Skeletal muscle tissue (tissue), 4 donors: ENCODE data around the gene MGARP. TPM values are rescaled to one million over a fixed set of nuclear protein-coding genes. Genes with fewer than 3 reads are reported as not detected.
"Not testable (repeated sequence)": the region's sequence is repeated elsewhere in the genome, so short reads cannot be mapped to it uniquely, and the experiment has no call there.

ENCODE experiments used
- H3K27ac ChIP-seq: one replicate; pipeline ENCODE4 v1.7.0; 2013; ENCODE audit warnings: mild to moderate bottlenecking, low read depth, low read length, inconsistent platforms
- H3K27me3 ChIP-seq, 3 donors: one replicate each; pipeline ENCODE4 v1.7.0; 2013; ENCODE audit warnings: low read length in 3 of 3; ENCODE audit not compliant: control insufficient read depth in 3 of 3, insufficient read depth in 3 of 3
- H3K36me3 ChIP-seq, 3 donors: one replicate each; pipeline ENCODE4 v1.7.0; 2013; ENCODE audit warnings: low read length in 3 of 3; ENCODE audit not compliant: control insufficient read depth in 3 of 3, insufficient read depth in 3 of 3
- H3K4me1 ChIP-seq, 3 donors: one replicate each; pipeline ENCODE4 v1.7.0; 2013; ENCODE audit warnings: low read length in 3 of 3, mild to moderate bottlenecking in 3 of 3; ENCODE audit not compliant: control insufficient read depth in 3 of 3, insufficient read depth in 3 of 3
- H3K4me3 ChIP-seq, 3 donors: one replicate each; pipeline ENCODE4 v1.7.0; 2013; ENCODE audit warnings: low read length in 3 of 3
- H3K9ac ChIP-seq, 3 donors: one replicate each; pipeline ENCODE4 v1.7.0; 2013; ENCODE audit warnings: low read length in 3 of 3, mild to moderate bottlenecking in 3 of 3, moderate library complexity in 2 of 3, low read depth in 1 of 3
- H3K9me3 ChIP-seq, 3 donors: one replicate each; pipeline ENCODE4 v1.7.0; 2013; ENCODE audit warnings: low read length in 3 of 3; ENCODE audit not compliant: control insufficient read depth in 3 of 3
- total RNA-seq: library from RNA; depleted of rRNA; stranded (reverse); fragments of >200 nt; gene quantifications from one replicate; pipeline ENCODE4 v1.2.3, GENCODE V29; 2014
- donor health status: Osteomylitis.

MGARP gene
- not detected for total RNA-seq

DNA sequence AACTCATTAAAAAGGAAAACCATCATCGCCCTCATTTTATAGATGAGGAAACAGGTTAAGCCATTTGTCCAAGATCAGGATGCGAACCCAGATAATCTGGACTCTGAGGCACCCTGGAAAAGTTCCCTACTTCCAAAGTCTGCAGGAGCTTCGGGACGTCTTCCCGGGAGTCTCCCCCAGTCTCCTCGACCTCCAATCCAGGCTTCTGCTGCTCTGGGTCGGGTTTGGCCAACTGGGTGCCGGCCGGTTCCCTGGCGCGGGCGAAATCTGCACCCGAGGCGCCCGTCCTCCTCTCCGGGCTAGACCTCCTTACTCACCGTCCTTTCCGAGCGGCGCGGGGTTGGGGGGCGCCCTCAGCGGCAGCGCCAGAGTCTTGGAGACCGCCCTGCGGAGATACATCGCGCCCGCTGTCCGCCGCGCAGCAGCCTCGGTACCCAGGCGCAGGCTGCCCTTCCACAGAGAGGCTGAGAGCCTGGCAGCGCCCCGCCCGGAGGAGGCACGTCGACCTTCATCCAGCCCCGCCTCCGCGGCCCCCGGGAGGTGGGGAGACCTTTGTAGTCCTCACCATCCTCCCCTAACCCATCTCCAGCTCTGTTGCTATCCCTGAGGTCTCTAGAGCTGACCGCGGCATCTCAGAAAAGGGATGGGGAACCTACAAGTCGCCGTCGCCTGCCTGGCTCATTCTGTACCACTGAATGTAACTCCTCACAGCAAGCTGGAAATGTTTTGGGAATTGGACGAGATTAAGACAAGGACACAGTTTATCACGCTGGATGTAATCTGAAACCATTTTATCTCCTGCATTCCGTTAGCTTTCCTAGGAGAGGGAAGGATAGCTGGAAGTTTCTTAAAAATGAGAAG, at the start of gene MGARP:
MGARP (minus strand) TSS at position 466 of the 861 bp plus-strand sequence; CDS start at position 399, 67 bp downstream.
- H3K4me3 ChIP-seq = peak within 1 kb of the TSS; percentile 2 to 66 (median 64)

DNA sequence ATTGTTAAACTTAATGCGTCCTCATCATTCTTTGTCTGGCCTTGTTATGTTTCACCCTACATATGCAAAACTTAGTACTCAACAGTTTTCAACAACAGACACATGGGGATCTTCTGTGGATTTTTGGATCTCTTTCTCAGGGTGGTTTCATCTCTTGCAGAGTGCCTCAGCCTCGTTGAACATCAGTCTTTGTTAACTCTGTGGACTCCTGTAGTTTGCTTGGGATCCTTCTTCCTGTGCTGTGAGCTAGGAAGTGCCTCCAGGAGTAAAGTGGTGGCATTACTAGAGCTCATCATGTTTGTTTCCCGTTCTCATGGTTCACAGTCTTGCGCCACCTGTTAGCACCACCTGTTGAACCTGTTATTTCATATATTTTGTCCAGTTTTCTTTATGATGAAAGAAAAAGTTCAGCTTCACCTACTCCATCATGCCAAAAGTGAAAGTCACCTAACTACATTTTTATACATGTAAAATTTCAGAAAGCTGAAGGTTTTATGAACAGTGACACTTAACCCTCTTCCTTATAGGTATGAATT, 49.7 kb upstream of the MGARP start:
- Histone ChIP-seq H3K9me3 (no peaks in the 10 kb centered on the region), H3K27ac (no peak overlapping the region), H3K27me3 (no peaks in the 10 kb centered on the region), H3K4me3 (no peak overlapping the region), H3K36me3 (peaks cover 1 to 2% (median 2%) of the 10 kb centered on the region in 3 donors), H3K4me1 (no peaks in the 10 kb centered on the region), H3K9ac (no peak overlapping the region)

More for the DNA sequence above, at the start of gene MGARP:
- H3K9ac ChIP-seq = peak within 1 kb of the TSS in 1 of 3 donors; percentile 48
- no peak within 1 kb of the TSS for H3K27ac ChIP-seq
- no peaks in the 10 kb centered on the region for H3K36me3 ChIP-seq
- peaks cover 4 to 24% (median 22%) of the 10 kb centered on the region in 3 donors for H3K27me3 ChIP-seq
- H3K4me1 ChIP-seq = peaks cover 7 to 12% (median 11%) of the 10 kb centered on the region in 3 donors
- H3K9me3 ChIP-seq = no peaks in the 10 kb centered on the region

DNA sequence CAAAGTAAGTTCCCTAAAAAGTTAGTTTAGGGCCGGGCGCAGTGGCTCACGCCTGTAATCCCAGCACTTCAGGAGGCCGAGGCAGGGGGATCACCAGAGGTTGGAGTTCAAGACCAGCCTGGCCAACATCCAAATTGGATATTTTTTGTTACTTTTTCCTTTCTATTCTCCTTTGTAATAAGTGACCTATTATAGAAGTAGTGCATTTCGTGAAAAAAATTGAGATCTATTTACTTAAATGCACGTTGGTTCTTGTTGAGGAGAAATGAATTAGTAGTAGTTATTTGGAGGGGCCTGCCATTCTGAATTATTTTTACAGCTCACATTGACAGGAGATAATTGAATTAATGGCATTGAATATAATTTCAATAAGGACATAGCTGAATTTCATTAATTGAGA, 44.6 kb upstream of the MGARP start:
- Histone ChIP-seq H3K27me3 (no peaks in the 10 kb centered on the region), H3K9me3 (no peaks in the 10 kb centered on the region), H3K4me1 (peaks cover 0 to 4% (median 2%) of the 10 kb centered on the region in 3 donors), H3K9ac (no peak overlapping the region), H3K4me3 (no peak overlapping the region), H3K27ac (no peak overlapping the region), H3K36me3 (peaks cover 1 to 2% (median 2%) of the 10 kb centered on the region in 3 donors)

DNA sequence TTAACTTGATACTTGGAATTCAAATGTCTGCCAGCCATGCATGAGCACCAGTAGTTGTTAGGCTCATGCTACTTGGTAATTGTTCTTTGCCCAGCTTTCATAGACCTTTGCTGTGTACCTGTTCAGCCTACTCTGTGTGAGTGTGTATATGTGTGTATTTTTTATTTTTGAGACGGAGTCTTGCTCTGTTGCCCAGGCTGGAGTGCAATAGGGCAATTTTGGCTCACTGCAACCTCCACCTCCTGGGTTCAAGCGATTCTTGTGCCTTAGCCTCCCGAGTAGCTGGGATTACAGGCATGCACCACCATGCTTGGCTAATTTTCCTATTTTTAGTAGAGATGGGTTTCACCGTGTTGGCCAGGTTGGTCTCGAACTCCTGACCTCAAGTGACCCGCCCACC, 42.5 kb upstream of the MGARP start:
- not testable (repeated sequence) for H3K27me3 ChIP-seq, H3K4me3 ChIP-seq, H3K4me1 ChIP-seq, H3K9ac ChIP-seq, H3K27ac ChIP-seq, H3K36me3 ChIP-seq, H3K9me3 ChIP-seq

DNA sequence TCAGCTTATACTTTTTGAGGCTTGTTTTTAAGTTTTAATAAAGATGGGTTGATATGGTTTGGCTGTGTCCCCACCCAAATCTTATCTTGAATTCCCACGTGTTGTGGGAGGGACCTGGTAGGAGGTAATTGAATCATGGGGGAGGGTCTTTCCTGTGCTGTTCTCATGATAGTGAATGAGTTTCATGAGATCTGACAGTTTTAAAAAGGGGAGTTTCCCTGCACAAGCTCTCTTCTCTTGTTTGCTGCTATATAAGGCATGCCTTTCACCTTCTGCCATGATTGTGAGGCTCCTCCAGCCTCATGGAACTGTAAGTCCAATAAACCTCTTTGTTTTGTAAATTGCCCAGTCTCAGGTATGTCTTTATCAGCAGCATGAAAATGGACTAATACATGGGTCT, 42.0 kb upstream of the MGARP start:
- not testable (repeated sequence) for H3K27me3 ChIP-seq, H3K4me1 ChIP-seq, H3K27ac ChIP-seq, H3K9me3 ChIP-seq, H3K4me3 ChIP-seq, H3K36me3 ChIP-seq, H3K9ac ChIP-seq

DNA sequence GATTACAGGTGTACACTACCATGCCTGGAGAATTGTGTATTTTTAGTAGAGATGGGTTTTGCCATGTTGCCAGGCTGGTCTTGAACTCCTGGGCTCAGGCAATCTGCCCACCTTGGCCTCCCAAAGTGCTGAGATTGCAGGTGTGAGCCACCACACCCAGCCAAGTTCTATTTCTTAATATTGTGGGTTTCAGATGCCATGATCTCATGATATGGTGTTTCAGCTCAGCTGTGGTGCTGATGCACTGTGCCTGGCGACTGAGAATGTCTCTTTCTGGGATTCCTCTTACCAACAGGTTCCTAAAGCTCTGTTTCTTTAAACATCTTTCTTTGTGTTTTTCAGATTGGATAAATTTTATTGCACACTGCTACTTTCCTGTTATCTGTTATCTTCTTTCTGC, 39.5 kb upstream of the MGARP start:
- Histone ChIP-seq H3K9me3 (no peaks in the 10 kb centered on the region), H3K4me1 (peaks cover 2 to 5% (median 4%) of the 10 kb centered on the region in 3 donors), H3K4me3 (no peak overlapping the region), H3K27me3 (no peaks in the 10 kb centered on the region), H3K36me3 (no peaks in the 10 kb centered on the region), H3K9ac (no peak overlapping the region), H3K27ac (no peak overlapping the region)

DNA sequence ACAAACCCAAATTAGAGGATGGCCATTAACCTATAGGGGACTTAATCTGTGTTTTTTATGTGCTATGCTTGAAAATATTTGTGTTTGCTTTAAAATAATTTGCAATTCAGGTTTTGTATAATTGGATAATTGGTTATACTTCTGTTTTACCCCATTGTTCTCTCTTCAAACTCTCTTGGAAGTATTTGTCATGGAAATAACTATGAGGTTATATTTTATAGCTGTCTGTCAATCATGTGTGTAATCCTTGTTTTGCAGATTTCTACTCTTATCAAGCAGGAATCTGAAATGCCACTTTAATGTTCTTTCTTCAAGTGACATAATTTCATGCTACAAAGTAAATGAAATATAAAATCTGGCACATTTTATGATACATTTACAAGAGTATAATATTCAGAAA, 37.6 kb upstream of the MGARP start:
- no peak overlapping the region for H3K4me3 ChIP-seq
- H3K4me1 ChIP-seq = peaks cover 0 to 5% (median 2%) of the 10 kb centered on the region in 3 donors
- H3K9ac ChIP-seq = no peak overlapping the region

DNA sequence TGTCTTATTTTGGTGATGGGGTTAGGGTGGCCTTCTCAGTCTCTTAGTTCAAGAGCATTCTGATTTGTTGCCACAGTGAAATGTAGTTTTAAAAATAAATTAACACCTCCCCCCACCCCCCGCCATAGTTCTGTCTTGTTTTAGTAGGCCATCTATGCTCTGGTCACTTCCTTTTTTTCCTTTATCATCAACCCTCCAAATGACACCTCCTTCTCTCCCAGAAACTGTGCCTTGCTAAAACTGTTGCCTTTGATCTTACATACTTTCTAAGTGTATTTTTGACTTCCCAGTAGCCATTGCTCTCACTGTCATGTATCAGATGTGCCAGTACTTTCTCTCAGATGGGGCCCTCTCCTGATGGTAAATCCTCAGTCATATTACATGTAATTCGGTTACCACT, 36.7 kb upstream of the MGARP start:
- Histone ChIP-seq H3K36me3 (no peaks in the 10 kb centered on the region), H3K9me3 (no peaks in the 10 kb centered on the region), H3K4me1 (peaks cover 0 to 5% (median 2%) of the 10 kb centered on the region in 3 donors), H3K27me3 (no peaks in the 10 kb centered on the region), H3K27ac (no peak overlapping the region), H3K4me3 (no peak overlapping the region), H3K9ac (no peak overlapping the region)

More for the DNA sequence above, 37.6 kb upstream of the MGARP start:
- no peaks in the 10 kb centered on the region for H3K27me3 ChIP-seq
- no peak overlapping the region for H3K27ac ChIP-seq
- H3K36me3 ChIP-seq = no peaks in the 10 kb centered on the region
- H3K9me3 ChIP-seq = no peaks in the 10 kb centered on the region

DNA sequence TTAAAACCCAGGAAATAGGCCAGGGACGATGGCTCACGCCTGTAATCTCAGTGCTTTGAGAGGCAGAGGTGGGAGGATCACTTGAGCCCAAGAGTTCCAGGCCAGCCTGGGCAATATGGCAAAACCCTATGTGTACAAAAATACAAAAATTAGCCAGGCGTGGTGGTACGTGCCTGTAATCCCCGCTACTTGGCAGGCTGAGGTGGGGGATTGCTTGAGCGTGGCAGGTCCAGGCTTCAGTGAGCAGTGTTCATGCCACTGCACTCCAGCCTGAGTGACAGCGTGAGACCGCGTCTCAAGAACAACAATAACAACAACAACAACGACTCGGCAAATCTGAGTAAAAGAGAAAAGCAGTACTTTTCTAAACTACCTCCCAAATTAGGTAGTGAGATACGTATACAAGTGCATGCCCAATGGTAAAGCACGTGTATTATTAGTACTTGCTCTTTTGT, 35.2 kb upstream of the MGARP start:
- Histone ChIP-seq H3K27ac (peak overlapping the region; percentile 19), H3K36me3 (no peaks in the 10 kb centered on the region), H3K9ac (no peak overlapping the region), H3K27me3 (no peaks in the 10 kb centered on the region), H3K4me1 (peaks cover 0 to 5% (median 0%) of the 10 kb centered on the region in 3 donors), H3K4me3 (no peak overlapping the region), H3K9me3 (no peaks in the 10 kb centered on the region)
